HG02798 (cell line): ENCODE results near the gene GAREM1.

Source experiments
- ATAC-seq: cut with Tn5 transposase; IDR thresholded peaks from one replicate; pipeline ENCODE4 v1.9.1; 2021; ENCODE audit warnings: mild to moderate bottlenecking; ENCODE audit not compliant: unreplicated experiment, poor library complexity

Gene GAREM1

DNA sequence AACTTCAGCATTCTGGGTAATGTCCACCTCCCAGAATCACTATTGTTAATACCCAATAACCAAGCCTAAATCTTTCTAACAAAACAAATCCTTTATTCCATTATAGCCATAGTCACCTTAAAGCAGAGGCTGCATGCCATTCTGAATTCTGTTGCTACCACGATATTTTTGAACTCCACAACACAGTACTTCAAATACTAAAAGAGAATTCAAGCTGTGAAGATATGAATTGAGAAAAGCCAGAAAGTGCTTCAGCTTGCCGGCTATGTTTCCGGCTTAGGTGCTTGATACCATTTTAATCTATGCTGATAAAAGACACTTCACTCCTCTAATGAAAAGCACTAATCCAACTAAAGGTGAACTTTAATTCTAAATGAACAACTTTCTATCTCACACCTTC lies 41.3 kb downstream of the GAREM1 start:
- ATAC-seq, result no peak

DNA sequence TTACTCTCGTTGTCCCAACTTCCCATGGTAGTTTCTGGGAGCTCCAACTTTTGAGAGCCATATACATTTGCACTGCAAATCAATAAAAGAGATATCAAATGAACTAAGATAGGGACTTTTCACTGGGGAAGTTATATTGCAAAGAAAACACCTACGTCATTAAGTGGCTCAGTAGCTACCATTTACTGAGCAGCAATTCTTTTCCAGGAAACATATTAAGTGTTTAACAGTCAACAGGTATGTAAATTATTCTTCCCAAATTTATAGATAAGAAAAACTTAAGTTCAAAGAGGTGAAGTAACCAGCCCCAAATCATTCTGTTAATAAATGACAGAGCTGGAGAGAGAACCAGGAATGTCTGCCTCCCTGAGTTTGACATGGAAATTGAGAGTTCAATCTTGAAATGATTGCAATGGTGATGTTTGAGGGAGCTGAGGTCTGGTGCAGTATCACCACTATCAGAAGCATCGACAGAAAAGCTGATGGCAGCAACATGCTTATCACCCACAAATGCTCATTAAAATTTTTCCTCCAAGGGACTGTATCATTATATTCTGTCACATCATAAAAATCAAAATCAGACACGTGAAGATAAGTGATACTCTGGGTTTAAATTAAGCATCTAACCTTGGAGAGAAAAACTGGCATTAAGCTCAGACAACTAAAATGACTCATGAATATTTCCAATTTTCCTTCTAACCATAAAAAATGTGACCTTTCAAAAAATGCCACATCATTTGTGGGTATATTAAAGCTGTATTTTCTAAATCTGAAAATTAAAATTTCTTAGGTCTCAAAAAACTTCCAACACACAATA lies 43.4 kb downstream of the GAREM1 start:
- no peak for ATAC-seq

DNA sequence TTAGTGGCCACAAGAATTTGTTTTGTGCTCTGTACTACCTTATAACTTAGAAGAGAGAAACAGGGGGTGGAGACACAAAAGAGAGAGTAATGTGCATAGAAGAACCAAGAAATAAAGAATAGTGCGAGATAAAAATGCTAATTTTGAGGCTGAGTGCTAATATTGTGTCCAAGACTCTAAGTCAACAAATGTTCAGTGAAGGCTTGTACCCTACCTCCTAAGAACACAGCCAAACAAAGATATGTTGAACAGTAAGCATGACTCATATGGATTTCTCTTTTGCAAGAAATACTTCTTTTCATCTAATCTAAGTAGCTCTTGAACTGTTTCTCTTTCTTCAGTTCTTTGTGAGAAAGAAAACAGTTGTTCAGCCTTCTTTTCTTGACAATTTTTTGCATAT lies 45.2 kb downstream of the GAREM1 start:
- ATAC-seq, result no peak

DNA sequence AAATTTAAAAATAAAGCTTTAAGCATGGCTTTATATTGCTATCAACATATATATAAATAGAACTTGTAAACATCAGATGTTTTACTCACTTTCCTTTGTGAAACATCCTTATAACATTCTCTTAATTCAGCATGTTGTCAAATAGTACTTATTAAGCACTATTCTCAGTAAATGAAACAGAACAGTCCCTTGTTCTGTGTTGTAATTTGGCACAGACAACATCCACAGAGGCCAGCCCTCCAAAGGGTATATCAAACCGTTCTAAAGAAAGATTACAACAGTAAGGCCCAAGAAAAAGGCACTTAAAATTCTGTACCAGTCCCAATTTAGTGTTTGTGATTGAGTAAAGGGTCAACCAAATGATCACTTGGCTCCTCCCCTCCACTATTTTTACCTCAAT lies 46.0 kb downstream of the GAREM1 start:
- no peak for ATAC-seq

DNA sequence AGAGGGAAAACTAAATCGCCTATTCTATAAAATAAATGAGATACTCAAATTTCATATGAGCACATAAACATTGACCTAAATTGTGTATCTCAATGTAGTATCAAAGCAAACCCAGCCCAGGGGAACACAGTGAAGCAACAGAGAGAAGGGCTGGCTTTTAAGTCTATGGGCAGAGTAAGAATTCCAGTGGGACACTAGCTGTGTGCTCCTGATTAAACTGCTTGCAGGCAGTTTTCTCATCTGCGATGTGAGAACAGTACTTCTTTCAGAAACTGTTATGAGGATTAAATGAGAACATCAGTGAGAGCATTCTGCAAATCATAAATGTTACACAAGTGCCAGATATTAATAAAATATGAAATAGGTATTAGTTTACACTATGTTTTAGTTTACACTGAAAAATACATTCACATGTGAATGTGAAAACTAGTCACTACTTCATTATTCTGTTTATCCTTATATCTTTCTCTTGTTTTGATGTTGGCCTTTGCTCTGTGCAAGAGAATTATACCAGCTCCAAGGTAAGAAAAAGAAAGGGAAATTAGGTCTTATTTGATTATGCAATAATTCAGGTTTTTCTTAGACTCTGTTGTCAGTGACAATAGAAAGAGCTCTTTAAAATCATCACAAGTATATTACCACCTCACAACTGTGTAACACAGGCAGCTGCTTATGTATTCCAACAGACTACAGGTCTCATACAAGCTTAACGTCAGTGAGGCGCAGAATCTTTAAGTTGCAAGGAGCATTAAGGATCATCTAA lies 47.5 kb downstream of the GAREM1 start:
- no peak for ATAC-seq

DNA sequence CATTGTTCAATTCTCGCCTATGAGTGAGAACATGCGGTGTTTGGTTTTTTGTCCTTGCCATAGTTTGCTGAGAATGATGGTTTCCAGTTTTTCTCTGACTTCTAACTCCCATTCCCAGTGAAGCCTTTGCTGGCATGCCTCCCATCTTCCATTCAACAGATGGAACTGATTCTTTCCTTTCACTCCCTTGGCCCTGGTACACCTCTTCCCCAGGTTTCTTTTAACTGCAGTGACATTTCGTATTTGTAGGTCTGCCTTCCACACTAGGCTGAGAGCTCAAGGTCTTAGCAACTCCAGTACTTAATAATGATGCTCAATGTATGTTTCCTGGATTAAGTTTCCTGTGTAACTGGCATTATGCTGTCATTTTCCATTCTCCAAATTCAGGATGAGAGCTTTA lies 48.5 kb downstream of the GAREM1 start:
- no peak for ATAC-seq

GRCh38 chr18:32420084-32420750 lies 50.5 kb downstream of the GAREM1 start:
- no peak for ATAC-seq

DNA sequence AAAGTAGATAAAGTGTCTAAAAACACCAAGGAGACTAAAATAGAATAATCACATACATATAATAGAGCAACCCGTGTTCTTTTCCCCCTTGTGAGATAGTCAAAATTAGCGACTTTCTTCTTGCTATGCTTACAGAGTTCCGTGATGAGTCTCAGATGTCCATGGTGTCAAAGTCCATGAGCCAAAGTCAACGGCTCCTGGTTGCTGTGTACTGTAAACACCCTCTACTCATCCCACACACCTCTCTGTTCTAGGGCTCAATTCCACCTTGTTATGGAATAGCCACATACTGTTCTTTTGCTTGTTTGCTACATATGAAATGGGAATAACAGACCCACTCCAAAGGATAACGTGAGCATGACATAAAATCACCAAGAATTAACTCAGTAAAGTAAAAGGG lies 52.5 kb downstream of the GAREM1 start:
- no peak for ATAC-seq

GRCh38 chr18:32405588-32405987 lies 65.1 kb downstream of the GAREM1 start:
- ATAC-seq, result no peak

- no peak for ATAC-seq
These were observed 69.1 kb downstream of the GAREM1 start for GRCh38 chr18:32401621-32402020.

DNA sequence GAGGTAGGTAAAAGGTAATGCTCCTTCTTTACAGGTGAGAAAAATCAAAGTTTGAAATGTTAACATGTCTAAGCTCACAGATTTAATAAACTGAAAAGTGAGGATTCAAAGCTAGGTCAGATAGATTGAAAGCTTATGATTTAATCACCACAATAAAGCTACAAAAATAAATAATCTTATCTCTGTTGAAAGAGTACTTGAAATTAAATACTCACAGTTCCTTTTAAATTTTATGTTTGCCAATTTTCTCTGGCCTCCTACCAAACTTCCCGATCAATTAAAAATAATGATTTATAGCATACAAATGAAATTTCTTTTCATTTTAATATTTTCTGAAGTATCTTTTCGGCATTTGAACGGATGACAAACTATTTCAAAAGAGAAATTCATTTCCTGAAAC lies 77.3 kb downstream of the GAREM1 start:
- no peak for ATAC-seq

DNA sequence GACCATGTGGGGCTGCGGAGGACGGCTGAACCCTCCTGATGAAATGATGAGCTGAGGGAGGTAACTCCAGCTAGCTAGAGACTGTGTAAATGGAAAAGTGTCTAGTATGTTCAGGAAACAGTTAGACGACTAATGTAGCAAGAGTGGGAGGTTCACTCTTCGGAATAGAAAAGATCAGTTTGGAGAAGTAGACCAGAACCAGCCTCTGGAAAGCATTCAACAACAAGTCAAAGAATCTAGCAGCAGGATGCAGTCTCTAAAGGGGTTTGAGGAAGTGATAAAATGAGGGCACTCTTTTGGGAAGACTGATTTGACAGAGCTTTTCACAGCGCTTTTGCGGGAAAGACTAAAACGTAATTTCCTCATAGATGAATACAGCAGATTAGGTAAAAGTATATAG lies 79.6 kb downstream of the GAREM1 start:
- ATAC-seq, result no peak

DNA sequence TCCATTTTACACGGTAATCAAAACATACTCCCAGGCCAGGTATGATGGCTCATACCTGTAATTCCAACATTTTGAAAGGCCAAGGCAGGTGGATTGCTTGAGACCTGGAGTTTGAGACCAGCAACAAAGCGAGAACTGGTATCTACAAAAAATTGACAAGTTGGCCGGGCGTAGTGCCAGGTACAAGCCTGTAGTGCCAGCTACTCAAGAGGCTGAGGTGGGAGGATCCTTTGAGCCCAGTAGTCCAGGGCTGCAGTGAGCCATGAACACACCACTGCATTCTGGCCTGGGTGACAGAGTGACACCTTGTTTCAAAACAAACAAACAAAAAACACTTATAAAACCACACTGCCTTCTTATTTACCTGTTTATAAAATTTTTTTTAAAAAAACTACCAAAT lies 80.8 kb downstream of the GAREM1 start:
- ATAC-seq, result no peak

DNA sequence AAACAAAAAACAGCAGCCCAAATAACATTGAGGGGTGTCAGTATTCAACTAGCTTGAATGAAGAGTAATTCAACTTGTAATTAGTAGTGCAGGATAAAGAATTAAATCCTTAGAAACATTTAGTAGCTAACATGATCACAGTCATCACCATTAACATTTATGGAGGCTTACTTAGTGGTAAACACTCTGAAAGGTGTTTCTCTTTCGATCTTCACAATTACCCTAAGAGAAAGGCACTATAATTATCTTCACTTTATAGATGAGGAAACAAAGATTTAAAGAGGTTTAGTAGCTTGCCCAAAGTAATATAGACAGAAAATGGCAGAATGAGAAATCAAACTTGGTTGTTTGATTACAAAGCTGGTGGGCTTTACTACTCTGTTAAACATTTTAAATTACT lies 81.5 kb downstream of the GAREM1 start:
- ATAC-seq, result no peak

- no peak for ATAC-seq
These were observed 84.2 kb downstream of the GAREM1 start for GRCh38 chr18:32386471-32386870.

- ATAC-seq, result no peak
These were observed 87.4 kb downstream of the GAREM1 start for GRCh38 chr18:32383050-32383819.

- no peak for ATAC-seq
These were observed 88.9 kb downstream of the GAREM1 start for GRCh38 chr18:32381761-32382160.

GRCh38 chr18:32380559-32380958 lies 90.1 kb downstream of the GAREM1 start:
- no peak for ATAC-seq

DNA sequence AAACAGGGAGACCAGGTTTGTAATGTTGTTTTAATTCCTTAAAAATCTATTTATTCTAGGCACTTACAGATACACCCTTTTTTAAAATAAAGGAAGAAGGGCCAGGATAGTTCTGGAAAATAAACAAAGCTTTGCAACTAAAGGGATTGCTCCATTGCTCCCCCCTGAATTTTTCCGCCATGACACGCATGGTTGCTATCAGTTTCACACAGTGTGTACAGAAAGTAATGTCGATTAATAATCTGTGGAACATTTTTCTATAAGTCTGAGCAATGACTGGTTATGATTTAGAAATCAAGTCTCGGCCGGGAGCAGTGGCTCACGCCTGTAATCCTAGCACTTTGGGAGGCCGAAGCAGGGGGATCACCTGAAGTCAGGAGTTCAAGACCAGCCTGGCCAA lies 90.8 kb downstream of the GAREM1 start:
- ATAC-seq, result no peak

GRCh38 chr18:32378705-32379104 lies 92.0 kb downstream of the GAREM1 start:
- no peak for ATAC-seq

GRCh38 chr18:32373995-32374394 lies 96.7 kb downstream of the GAREM1 start:
- no peak for ATAC-seq
